GM18909 (cell line): ENCODE measurements around the gene TAB2.

ENCODE experiments used
- ATAC-seq: cut with Tn5 transposase; IDR thresholded peaks from one replicate; pipeline ENCODE4 v1.9.1; 2021; ENCODE audit warnings: mild to moderate bottlenecking; ENCODE audit not compliant: unreplicated experiment, poor library complexity

The TAB2 gene

DNA sequence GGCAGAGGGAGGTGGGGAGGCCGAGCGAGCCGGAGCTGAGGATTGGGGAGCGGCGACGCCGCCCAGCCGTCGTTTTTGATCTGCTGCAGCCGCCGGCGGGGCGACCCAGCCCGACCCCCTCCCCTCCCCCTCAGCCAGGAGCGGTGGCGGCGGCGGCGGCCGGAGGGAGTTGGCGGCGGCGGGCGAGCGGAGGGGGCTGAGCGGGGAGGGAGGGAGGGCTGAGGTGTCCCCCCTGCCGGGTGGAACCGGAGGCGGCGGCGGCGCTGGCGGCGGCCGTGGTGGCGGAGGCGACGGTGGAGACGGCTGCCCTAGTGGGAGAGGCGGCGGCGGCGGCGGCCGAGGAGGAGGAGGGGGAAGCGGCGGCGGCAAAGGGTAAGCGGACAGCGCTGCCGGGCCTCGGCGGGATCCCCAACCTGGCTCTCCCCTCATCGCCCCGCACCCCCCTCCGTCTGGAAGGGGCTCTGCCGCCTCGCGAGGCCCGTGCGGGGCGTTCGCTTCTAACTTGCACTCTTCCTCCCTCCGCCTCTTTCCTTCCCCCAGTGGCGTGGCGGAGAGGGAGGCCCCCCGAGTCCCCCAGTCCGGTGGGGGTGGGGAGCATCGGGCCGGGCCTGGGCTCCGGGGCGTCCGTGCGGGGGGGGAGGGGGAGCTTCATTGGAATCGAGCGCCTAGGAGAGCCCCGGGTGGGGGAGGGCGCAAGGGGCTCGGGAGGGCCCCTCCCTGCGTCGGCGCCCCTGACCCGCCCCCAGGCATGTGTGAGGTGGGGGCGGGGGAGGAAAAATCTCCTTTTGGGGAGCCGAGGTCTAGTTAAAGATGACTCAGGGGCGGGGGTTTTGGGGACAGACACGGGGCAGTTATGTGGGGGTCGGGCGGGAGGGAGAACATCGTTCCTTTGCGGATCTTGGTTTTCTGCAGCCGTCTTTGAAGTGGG, at the start of gene TAB2:
Gene TAB2 (plus strand): TSS at position 69 of the 928 bp plus-strand sequence. CDS start 52,286 bp downstream, outside the sequence.
- peak; percentile 28 for ATAC-seq

GRCh38 chr6:149268146-149268545, 49.4 kb upstream of the TAB2 start:
- ATAC-seq, result no peak

DNA sequence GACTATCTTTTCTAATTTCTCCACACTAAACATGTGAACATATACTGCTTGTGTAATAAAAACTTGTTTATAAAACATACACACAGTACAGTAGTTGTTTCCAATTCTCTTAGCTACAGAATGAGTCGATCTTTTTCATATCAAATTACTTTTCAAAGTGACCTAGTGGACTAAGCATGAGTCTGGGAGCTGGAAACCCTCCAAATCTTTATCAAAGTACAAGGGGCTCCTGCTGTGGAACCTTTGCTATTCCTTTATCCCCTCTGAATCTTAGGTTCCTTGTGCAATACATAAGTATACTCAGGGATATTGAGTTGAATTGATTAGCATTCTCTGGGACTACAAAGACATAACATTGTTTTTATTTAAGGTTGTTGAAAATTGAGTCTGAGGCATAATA, 48.7 kb upstream of the TAB2 start:
- no peak for ATAC-seq

GRCh38 chr6:149270616-149271015, 46.9 kb upstream of the TAB2 start:
- ATAC-seq, result no peak

- peak; percentile 67 for ATAC-seq
Measured at GRCh38 chr6:149271348-149272340, 45.9 kb upstream of the TAB2 start.

- no peak for ATAC-seq
Measured at GRCh38 chr6:149273318-149273717, 44.2 kb upstream of the TAB2 start.

DNA sequence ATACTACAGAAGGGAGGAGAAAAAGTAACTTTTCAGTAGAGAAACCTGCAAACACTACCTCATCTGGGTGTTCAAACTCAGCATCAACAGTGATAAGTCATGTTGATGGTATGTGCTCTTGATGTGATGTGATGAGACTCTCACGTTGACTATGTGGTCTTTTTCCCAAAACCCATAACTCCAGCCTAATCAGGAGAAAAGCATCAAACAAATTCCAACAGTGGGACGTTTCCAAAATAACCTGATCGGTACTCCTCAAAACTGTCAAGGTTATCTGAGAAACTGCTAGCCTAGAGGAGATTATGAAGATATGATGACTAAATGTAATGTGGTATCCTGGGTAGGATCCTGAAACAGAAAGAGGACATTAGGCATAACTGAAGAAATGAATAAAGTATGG, 41.9 kb upstream of the TAB2 start:
- ATAC-seq, result no peak

GRCh38 chr6:149277621-149278020, 39.9 kb upstream of the TAB2 start:
- no peak for ATAC-seq

- ATAC-seq, result no peak
Measured at GRCh38 chr6:149278997-149279396, 38.5 kb upstream of the TAB2 start.

- ATAC-seq, result no peak
Measured at GRCh38 chr6:149284904-149285303, 32.6 kb upstream of the TAB2 start.

GRCh38 chr6:149285626-149286025, 31.9 kb upstream of the TAB2 start:
- no peak for ATAC-seq

- ATAC-seq, result no peak
Measured at GRCh38 chr6:149286905-149287304, 30.6 kb upstream of the TAB2 start.

GRCh38 chr6:149289192-149289781, 28.2 kb upstream of the TAB2 start:
- ATAC-seq, result no peak

DNA sequence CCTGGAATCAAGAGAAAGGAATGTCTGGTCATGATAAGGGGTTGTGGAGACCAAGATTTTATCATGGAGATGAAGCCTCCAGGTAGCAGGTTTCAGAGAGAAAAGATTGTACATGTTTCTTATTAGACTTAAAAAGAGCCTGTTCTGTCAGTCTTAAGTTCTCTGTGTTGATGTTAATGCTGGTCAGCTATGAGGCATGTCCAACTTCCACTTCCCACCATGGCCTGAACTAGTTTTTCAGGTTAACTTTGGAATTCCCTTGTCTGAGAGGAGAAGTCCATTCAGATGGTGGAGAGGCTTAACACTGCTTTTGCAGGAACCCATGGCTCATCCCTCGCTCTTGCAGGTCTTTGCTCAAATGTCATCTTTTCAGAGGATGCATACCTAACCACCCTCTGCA, 27.5 kb upstream of the TAB2 start:
- ATAC-seq, result no peak

GRCh38 chr6:149293244-149293643, 24.3 kb upstream of the TAB2 start:
- no peak for ATAC-seq

DNA sequence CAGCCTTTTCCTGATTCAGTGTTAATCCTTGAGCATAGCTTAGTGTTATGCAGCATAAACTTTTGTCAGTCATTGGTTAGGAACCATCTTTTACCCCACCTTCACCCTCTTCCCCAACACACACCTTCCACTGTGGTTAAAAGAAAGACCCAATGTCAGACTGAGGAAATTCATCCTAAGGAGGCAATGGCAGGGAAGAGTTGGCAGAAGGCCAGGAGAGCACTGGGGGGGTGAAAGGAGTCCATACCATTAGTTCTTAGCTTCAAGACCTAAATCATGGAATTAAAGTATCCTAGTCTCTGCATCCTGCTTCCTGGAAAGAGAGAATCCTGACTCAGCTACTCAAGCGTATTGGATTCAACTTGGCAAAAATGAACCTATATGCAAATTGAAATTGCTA, 16.9 kb upstream of the TAB2 start:
- no peak for ATAC-seq

GRCh38 chr6:149302723-149303122, 14.8 kb upstream of the TAB2 start:
- ATAC-seq, result no peak

GRCh38 chr6:149303468-149303867, 14.0 kb upstream of the TAB2 start:
- no peak for ATAC-seq

- no peak for ATAC-seq
Measured at GRCh38 chr6:149305372-149305771, 12.1 kb upstream of the TAB2 start.

DNA sequence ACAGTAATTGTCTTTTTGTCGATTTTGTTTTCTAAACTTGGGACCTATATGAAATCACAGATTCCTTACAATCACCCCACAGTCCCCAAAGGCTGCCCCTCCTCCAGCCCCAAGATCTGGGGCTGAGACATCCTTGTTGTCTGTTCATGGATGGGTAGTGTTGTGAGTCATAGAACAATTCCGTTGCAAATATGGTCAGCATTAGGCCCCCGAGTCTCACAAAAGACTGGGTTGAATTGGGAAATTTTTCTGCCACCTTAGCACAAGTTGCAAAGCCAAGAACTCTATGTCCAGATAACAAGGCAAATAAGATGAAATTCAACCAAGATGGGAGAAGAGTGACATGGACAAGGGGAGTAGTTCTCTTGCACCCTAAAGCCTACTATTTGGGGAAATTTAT, 10.5 kb upstream of the TAB2 start:
- ATAC-seq, result no peak

DNA sequence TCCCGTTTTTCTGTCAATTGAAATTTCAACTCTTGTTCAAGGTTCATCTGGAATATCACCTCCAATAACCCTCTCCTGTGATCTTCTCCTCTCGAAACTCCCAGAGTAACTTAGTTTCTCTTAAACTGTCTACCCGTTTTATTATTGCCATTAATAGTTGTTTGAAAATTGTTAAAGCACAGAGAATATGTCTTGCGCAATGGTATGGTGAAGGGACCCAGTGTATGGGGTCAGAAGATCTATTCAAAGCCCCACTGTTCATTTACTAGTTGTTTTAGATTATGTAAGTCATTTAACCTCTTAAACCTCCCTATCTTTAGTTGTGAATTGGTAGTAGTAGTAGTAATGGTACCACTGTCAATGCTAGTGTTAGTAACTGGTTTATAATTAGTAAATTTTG, 6.2 kb upstream of the TAB2 start:
- ATAC-seq, result no peak
